ENCODE results near the gene VWA8. TPM values are rescaled to one million over a fixed set of nuclear protein-coding genes. Genes with fewer than 3 reads are reported as not detected.

Gene VWA8
- total RNA-seq, 4 donors from 2014 or later = 19.5 to 26.2 (median 21.6) TPM

GRCh38 chr13:41710771-41711170 is 250.1 kb downstream of the VWA8 start:
- WGBS = 76% methylated on average over 2 of the region's 2 CpGs
- no peak for DNase-seq (ENCODE audit: extremely low spot score)
- no peak for TF ChIP-seq POLR2A (IDR thresholded peaks at IDR 0.05; ENCODE audit: low read depth)
- H3K36me3 ChIP-seq = no peaks in the 10 kb centered on the region
- H3K27me3 ChIP-seq = no peaks in the 10 kb centered on the region
- H3K9me3 ChIP-seq = no peaks in the 10 kb centered on the region
- intact Hi-C loops (cut with DNase I) = no loop called here
- no peak overlapping the region for H3K27ac ChIP-seq (replicated peaks in 1 of 4)
- H3K4me3 ChIP-seq = no peak overlapping the region
- peaks cover 27 to 35% (median 32%) of the 10 kb centered on the region in 4 donors for H3K4me1 ChIP-seq

GRCh38 chr13:41709511-41709910 is 251.4 kb downstream of the VWA8 start:
- H3K27me3 ChIP-seq = no peaks in the 10 kb centered on the region
- no peak overlapping the region for H3K4me3 ChIP-seq
- no peaks in the 10 kb centered on the region for H3K36me3 ChIP-seq
- peaks cover 28 to 41% (median 35%) of the 10 kb centered on the region in 4 donors for H3K4me1 ChIP-seq
- no peak for DNase-seq (ENCODE audit: extremely low spot score)
- no peak overlapping the region for H3K27ac ChIP-seq (replicated peaks in 1 of 4)
- no peaks in the 10 kb centered on the region for H3K9me3 ChIP-seq
- TF ChIP-seq CTCF (IDR thresholded peaks at IDR 0.05) = no peak
- no peak for TF ChIP-seq EP300 (IDR thresholded peaks at IDR 0.05)
- TF ChIP-seq POLR2AphosphoS5 (IDR thresholded peaks at IDR 0.05) = no peak
- TF ChIP-seq POLR2A (IDR thresholded peaks at IDR 0.05; ENCODE audit: low read depth) = no peak
- intact Hi-C loops (cut with DNase I) = loop anchor here (10.0 kb wide), 1 partner anchor 115 kb away; no protein-coding TSS in a partner anchor

- no peak for DNase-seq (ENCODE audit: extremely low spot score)
These were observed 252.2 kb downstream of the VWA8 start for GRCh38 chr13:41708713-41709112.

GRCh38 chr13:41707194-41707821 is 253.6 kb downstream of the VWA8 start:
- WGBS = 40% methylated on average over 1 of the region's 1 CpG
- Histone ChIP-seq H3K4me3 (no peak overlapping the region), H3K36me3 (no peaks in the 10 kb centered on the region), H3K27ac (replicated peaks in 1 of 4) (peak overlapping the region; percentile 38 to 61 (median 56)), H3K27me3 (no peaks in the 10 kb centered on the region), H3K9me3 (no peaks in the 10 kb centered on the region), H3K4me1 (peaks cover 28 to 45% (median 35%) of the 10 kb centered on the region in 4 donors)
- DNase-seq (ENCODE audit: extremely low spot score) = no peak
- intact Hi-C loops (cut with DNase I) = loop anchor here (10.0 kb wide), 1 partner anchor 117 kb away; no protein-coding TSS in a partner anchor
- no peak for TF ChIP-seq POLR2A (IDR thresholded peaks at IDR 0.05; ENCODE audit: low read depth)

More at GRCh38 chr13:41708713-41709112, 252.2 kb downstream of the VWA8 start:
- WGBS = 42% methylated on average over 4 of the region's 4 CpGs
- peak overlapping the region in 2 of 4 donors; percentile 19 to 20 for H3K27ac ChIP-seq (replicated peaks in 1 of 4)
- H3K4me3 ChIP-seq = no peak overlapping the region
- H3K9me3 ChIP-seq = no peaks in the 10 kb centered on the region
- intact Hi-C loops (cut with DNase I) = loop anchor here (10.0 kb wide), 1 partner anchor 116 kb away; no protein-coding TSS in a partner anchor
- no peaks in the 10 kb centered on the region for H3K27me3 ChIP-seq
- no peak for TF ChIP-seq CTCF (IDR thresholded peaks at IDR 0.05)
- TF ChIP-seq EP300 (IDR thresholded peaks at IDR 0.05) = no peak
- no peak for TF ChIP-seq POLR2A (IDR thresholded peaks at IDR 0.05; ENCODE audit: low read depth)
- TF ChIP-seq POLR2AphosphoS5 (IDR thresholded peaks at IDR 0.05) = no peak
- H3K36me3 ChIP-seq = no peaks in the 10 kb centered on the region
- H3K4me1 ChIP-seq = peaks cover 28 to 41% (median 35%) of the 10 kb centered on the region in 4 donors

- Histone ChIP-seq H3K27ac (replicated peaks in 1 of 4) (peak overlapping the region; percentile 38 to 61 (median 56)), H3K9me3 (no peaks in the 10 kb centered on the region), H3K36me3 (no peaks in the 10 kb centered on the region), H3K4me1 (peaks cover 34 to 54% (median 42%) of the 10 kb centered on the region in 4 donors), H3K27me3 (no peaks in the 10 kb centered on the region), H3K4me3 (no peak overlapping the region)
- no peak for DNase-seq (ENCODE audit: extremely low spot score)
- TF ChIP-seq EP300 (IDR thresholded peaks at IDR 0.05) (no peak), POLR2AphosphoS5 (IDR thresholded peaks at IDR 0.05) (no peak), CTCF (IDR thresholded peaks at IDR 0.05) (no peak), POLR2A (IDR thresholded peaks at IDR 0.05; ENCODE audit: low read depth) (no peak)
- 89% methylated on average over 1 of the region's 1 CpG for WGBS
- intact Hi-C loops (cut with DNase I) = loop anchor here (10.0 kb wide), 1 partner anchor 119 kb away; no protein-coding TSS in a partner anchor
These were observed 254.8 kb downstream of the VWA8 start for GRCh38 chr13:41706152-41706551.
